IPS-18c (cell line): ENCODE results near the gene UNC13A.
A peak's percentile ranks its signal among the peaks of the same experiment; 100 is the strongest.
"Not testable (repeated sequence)": the region's sequence is repeated elsewhere in the genome, so short reads cannot be mapped to it uniquely, and the experiment has no call there.

Experiments used
- H3K4me3 ChIP-seq: 2 replicates; pipeline ENCODE4 v1.7.0; 2013; ENCODE audit warnings: low read depth, mild to moderate bottlenecking, low read length, moderate library complexity; ENCODE audit not compliant: insufficient read depth
- H3K9me3 ChIP-seq: one replicate; pipeline ENCODE4 v1.6.1; 2013; ENCODE audit warnings: mild to moderate bottlenecking, low read length, moderate library complexity; ENCODE audit not compliant: control insufficient read depth, insufficient read depth

UNC13A gene

DNA sequence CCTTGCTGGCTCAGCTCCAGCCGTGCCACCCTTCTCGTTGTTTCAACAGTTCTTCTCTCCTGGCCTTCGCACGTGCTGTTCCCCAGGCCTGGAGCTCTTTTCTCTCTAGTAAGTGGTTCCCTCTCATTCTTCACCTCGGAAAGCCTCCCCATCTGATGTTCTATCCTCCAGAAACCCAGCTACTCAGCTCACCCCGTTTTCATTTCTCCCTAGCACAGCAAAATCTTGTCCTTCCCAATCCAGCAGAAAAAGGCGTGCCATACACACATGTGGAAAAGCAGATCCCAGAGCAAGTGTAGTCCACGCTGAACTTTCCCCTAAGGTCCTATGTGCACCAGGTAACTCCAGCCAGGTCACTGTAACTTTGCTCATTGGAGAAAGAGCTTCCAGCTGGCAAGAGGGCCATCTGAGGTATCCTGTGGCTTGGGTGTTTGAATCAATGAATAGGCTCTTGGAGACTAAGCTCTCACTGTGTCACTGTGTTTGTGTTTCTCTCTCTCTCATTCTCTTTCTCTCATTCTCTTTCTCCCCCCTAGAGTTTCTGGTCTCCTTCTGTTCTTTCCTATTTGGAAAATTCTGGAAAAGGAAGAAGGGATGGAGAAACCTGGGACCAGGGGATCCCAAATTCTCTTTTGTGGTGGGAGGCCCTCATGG lies 83.7 kb downstream of the UNC13A start:
- Histone ChIP-seq H3K9me3 (no peaks in the 10 kb centered on the region), H3K4me3 (no peak overlapping the region)

DNA sequence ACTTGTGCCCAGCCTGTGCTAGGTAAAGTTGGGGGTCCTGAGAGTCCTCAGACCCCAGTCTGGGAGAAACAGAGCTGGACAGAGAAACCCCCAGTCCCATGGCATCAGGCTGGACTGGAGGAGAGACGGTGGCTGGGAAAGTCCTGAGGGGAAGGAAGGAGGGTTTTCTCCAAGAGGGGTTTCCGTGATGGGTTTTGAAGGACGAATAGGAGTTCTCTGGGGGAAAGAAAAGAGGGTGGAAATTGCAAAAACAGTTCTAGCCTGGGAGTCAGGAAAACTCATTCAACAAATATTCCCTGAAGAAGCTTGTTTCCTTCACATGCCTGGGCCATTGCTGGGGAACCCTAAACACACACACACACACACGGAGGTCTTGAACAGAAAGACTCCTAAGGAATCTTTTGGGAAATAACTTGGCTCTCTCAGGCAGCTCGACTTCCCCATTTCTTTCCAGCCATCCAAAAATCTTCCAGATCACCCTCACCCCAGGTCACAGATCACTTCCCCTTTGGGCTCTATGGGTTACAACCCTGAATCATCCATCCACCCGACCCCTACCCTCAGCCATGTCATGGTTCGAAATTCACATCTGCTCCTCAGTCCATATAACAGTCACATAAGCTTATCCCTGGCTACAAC lies 85.2 kb downstream of the UNC13A start:
- Histone ChIP-seq H3K4me3 (no peak overlapping the region), H3K9me3 (no peaks in the 10 kb centered on the region)

DNA sequence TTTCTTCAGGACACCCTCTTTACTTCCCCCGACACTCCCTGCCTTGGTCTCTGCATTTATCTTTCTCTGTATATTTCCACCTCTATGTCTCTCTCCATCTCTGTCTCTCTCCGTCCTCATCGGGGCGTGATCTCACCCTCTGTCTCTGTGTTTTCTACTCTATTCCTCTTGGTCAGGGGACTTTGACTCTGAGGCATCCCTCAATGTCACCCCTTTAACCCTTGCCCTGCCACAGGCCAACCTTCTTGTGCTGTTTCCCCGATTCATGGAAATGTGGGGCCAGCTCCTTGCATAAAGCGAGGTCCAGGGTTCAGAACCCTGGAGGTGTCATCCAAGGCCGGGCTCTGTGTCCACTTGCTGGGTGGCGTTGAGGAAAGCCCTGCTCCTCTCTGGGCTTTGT lies 85.9 kb downstream of the UNC13A start:
- H3K9me3 ChIP-seq: no peaks in the 10 kb centered on the region
- H3K4me3 ChIP-seq: no peak overlapping the region

DNA sequence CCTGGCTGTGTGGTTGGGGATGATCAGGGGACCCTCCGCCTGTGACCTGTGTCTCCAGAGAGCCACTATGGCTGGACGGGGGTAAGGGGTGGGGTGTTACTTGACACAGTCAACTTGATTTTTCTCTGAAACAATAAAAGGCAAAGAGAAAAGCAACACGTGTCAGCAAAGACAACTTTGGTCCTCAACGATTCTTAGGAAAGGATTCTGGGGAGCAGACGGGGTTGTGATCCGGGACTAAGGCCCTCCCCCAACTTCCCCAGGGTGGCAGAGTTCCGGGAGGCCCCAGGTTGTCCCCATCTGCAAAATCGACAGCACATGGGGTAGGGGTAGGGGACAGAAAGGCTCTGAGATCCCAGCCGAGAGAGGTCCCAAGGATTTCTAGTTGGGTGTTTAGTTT lies 86.5 kb downstream of the UNC13A start:
- no peaks in the 10 kb centered on the region for H3K9me3 ChIP-seq
- no peak overlapping the region for H3K4me3 ChIP-seq

DNA sequence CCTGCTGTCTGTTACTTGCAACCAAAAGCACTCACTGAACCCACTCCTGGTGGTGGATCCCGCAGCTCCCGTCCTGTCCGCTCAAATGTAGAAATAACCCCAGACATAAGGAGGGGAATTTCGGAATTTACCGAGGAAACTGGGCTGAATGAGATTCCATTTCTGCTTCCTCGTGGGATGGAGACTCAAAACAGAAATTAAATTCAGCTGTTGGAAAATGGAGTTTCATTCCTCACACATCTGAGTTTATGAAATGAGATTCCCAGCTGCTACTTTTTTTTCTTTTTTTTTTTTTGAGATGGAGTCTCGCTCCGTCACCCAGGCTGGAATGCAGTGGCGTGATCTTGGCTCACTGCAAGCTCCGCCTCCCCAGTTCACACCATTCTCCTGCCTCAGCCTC lies 88.4 kb downstream of the UNC13A start:
- no peaks in the 10 kb centered on the region for H3K9me3 ChIP-seq
- no peak overlapping the region for H3K4me3 ChIP-seq

DNA sequence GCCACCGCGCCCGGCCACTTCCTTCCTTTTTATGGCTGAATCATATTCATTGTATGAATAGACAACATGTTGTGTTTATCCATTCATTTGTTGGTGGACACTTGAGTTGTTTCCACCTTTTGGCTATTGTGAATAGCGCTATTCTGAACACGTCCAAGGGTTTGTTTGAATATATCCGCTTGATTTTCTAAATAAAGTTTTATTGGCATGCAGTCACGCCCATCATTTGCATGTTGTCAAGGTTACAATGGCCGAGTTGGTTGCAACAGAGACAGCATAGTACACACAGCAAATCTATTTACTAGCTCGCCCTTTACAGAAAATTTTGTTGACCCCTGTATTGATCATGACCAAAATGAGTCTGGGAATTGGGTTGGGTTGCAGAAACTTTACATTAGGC lies 89.2 kb downstream of the UNC13A start:
- no peaks in the 10 kb centered on the region for H3K9me3 ChIP-seq
- no peak overlapping the region for H3K4me3 ChIP-seq

DNA sequence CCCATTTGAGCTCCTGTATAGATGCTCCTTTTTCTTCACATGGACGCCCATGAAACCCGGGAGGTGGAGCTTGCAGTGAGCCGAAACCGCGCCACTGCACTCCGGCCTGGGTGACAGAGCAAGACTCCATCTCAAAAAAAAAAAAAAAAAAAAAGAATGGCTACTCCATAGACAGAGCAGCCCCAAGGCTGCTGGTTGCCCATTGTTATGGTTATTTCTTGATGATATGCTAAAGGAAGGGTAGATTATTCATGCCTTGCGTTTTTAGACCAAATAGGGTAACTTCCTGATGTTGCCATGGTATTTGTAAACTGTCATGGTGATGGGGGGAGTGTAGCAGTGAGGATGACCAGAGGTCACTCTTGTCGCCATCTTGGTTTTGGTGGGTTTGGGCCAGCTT lies 90.1 kb downstream of the UNC13A start:
- not testable (repeated sequence) for H3K4me3 ChIP-seq, H3K9me3 ChIP-seq

DNA sequence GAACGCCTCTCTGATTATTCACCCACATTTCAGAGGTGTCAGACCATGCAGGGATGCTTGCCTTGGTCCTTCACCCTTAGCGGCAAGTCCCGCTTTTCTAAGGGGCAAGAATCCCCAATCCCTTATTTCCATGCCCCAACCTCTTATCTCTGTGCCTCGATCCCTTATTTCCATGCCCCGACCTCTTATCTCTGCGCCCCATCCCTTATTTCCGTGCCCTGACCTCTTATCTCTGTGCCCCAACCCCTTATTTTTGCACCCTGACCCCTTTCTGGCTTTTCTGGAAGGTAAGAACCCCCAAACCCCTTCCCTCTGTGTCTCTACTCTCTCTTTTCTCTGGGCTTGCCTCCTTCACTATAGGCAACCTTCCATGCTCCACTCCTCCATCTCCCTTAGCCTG lies 93.9 kb downstream of the UNC13A start:
- H3K4me3 ChIP-seq, H3K9me3 ChIP-seq: not testable (repeated sequence)

DNA sequence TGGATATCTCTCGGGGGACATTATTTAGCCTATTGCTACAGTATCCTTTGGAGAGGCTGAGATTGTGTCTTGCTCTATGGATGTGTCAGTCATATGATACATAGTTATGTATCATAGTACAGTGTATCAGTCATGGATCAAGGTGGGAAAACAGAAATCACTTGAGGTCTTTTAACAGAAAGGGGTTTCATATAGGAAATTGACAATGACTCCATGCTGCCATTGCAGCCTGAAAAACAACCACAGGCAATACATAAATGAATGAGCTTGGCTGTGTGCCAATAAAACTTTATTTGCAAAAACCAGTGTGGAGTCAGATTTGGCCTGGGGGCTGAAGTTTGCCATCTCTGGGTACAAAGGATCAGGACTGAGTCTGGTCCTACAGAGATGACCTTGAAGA lies 97.3 kb downstream of the UNC13A start:
- no peaks in the 10 kb centered on the region for H3K9me3 ChIP-seq
- H3K4me3 ChIP-seq: no peak overlapping the region

DNA sequence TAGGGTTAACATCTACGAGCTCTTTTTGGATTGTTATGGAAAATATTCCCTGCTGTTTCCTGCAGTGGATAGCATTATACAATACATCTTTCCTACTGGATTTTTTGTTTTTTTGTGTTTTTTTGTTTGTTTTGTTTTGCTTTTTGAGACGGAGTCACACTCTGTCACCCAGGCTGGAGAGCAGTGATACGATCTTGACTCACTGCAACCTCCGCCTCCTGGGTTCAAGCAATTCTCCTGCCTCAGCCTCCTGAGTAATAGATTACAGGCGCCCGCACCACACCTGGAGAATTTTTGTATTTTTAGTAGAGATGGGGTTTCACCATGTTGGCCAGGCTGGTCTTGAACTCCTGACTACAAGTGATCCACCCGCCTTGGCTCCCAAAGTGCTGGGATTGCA lies 102.8 kb downstream of the UNC13A start:
- H3K4me3 ChIP-seq, H3K9me3 ChIP-seq: not testable (repeated sequence)

DNA sequence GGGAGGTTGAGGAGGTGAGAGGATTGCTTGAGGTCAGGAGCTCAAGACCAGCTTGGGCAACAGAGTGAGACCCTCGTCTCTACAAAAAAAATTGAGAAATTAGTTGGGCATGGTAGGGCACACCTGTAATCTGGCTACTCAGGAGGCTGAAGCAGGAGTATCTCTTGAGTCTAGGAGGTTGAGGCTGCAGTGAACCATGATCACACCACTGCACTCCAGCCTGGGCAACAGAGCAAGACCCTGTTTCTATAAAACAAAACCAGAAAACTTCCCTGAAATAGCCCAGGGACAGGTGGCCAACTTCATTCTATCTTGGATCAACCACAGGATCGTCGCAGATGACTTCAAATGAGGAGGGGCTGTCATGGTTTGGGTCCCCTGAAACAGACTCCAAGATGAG lies 104.0 kb downstream of the UNC13A start:
- no peaks in the 10 kb centered on the region for H3K9me3 ChIP-seq
- no peak overlapping the region for H3K4me3 ChIP-seq

DNA sequence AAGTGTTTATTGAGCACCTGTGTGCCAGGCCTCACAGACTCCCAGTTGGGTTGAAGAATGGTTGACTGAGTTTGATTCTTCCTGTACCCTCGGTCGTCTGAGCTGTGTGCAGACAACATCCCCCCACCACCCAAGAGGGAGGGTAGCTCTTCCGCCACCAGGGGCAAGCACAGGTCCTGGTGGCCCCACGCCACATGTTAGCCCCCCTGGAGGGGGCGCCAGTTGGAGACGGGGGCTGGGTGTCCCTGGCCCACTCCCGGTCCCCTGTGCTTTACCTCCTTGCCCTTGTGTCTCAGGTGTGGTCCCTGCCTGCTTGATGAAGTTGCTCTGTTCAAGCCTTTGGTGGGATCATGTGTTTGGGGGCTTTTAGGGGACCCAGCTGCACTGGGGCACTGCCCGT lies 105.5 kb downstream of the UNC13A start:
- Histone ChIP-seq H3K9me3 (no peaks in the 10 kb centered on the region), H3K4me3 (no peak overlapping the region)

DNA sequence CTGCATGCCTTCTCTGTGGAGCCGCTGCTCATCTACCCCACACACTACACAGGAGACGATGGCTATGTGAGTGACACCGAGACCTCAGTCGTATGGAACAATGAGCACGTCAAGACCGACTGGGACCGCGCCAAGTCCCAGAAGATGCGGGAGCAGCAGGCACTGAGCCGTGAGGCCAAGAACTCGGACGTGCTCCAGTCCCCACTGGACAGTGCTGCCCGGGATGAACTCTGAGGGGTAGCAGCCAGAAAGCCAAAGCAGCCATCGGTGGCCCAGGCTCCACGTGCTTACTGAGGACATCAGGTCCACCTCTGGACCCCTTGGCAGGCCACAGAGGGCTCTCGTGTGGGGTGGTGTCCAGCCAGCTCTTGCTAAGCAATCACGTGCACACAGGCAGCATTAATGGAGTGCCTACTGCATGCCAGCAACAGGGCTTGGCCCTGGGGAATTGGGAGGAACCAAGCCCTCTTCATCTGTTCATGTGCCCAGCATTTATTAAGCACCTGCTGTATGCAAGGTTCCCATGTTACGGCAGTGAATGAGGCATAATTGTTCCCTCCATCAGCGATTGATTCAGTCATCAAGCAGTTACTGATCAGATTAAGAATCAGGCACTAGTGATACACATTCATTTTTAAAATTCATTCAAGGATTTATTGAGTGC lies 106.8 kb downstream of the UNC13A start:
- Histone ChIP-seq H3K9me3 (no peaks in the 10 kb centered on the region), H3K4me3 (no peak overlapping the region)

DNA sequence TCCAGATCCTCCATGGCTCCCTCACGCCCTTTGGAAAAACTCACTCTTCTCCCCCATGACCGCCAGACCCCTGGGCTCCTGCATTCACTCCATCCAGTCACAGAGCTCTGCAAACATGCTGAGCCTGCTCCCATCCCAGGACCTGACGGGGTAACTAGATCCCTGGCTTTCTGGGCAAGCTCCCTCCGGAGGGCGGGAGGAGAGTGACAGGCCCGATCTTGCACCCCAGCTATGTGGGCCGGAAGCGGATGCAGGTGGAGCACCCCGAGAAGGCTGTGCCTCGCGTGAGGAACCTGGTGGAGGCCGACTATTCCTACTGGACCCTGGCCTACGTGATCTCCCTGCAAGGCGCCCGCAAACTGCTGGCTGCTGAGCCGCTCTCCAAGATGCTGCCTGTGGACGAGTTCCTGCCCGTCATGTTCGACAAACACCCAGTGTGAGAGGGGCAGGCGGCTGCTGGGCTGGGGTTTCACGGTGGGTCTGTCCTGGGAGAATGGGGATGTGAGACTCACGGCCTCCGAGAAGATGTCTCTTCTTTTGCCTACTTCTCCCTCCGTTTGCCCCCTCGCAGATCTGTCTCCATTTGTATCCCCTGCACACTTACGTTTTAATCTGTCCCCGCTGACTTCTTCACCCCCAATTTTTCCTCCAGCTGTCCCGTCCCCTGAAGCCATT lies 107.5 kb downstream of the UNC13A start:
- H3K9me3 ChIP-seq: no peaks in the 10 kb centered on the region
- H3K4me3 ChIP-seq: no peak overlapping the region

DNA sequence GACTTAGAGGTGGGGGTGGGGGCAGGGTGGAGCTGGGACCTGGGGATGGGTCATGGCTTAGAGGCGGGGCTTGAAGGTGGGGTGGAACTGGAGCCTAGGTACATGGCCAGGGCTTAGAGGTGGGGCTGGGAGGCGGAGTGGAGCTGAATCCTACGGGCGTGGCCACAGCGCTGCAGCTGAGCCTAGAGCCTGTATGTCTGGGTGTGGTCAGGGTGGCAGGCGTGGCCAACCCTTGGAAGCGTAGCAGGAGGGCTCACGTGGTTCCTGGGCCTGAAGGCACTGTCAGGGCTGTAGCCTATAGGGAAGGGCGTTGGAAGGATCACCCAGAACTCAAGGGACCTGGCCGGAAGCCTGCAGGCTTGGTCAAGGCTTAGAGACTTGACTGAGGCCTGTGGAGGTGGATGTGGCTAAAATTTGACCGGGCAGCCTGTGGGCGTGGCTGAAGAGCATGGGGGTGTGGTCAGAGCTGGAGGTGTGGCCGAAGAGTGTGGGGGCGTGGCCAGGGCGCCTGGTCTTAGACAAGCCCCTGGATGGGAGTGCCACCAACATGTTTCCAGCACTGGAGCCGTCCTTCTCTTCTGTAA lies 108.4 kb downstream of the UNC13A start:
- Histone ChIP-seq H3K4me3 (peak overlapping the region; percentile 26; the same call in 1 of the 2 replicates), H3K9me3 (no peaks in the 10 kb centered on the region)

DNA sequence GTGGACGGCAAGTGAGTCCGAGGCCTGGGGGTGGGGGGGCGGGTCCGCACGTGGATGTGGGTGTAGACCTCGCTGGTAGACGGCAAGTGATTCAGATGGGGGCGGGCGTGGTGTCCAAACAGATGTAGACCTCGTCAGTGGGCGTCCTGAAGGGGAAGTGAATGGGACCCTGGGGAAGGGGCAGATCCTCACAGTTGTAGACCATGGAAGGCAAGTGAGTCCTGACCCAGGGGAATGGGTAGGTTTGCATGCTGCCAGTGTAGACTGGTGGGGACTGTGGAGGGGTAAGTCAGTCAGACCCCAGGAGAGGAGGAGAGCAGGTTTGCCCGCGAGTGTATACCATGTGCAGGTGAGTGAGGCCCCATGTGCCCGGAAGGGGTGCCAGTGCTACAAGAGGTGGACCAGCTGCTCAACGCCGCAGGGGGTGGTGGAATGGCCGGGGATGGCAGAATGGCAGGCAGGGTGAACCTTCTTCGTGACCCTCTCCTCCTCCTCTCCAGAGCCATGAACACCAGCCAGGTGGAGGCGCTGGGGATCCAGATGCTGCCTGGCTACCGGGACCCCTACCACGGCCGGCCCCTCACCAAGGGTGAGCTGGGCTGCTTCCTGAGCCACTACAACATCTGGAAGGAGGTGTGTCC lies 110.6 kb downstream of the UNC13A start:
- Histone ChIP-seq H3K4me3 (peak overlapping the region; percentile 56), H3K9me3 (no peaks in the 10 kb centered on the region)

DNA sequence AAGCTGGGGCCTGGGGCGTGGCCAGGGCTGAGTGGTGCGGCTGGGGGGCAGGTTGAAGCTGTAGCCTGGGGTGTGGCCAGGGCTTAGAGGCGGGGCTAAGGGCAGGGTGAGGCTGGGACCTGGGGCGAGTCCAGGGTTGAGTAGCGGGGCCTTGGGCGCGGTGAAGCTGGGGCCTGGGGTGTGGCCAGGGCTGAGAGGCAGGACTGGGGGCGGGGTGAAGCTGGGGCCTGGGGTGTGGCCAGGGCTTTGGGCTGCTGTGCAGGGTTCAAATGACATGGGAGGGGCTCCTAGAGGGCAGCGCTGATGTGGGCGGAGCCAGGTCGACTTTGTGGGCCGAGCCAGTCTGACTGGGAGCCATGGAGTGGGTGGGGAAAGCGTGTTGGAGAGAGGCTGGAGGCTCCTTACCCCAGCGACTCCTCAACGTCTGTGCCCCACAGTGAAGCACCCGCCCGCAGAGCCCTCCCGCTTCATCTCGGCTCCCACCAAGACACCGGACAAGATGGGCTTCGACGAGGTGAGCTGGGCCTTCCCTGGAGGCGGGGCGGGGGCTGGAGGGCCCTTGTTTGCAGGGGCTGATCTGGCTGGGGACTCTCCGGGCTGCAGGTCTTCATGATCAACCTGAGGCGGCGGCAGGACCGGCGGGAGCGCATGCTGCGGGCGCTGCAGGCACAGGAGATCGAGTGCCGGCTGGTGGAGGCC lies 111.2 kb downstream of the UNC13A start:
- H3K9me3 ChIP-seq: no peaks in the 10 kb centered on the region
- H3K4me3 ChIP-seq: peak overlapping the region; percentile 56
